CD4-positive, alpha-beta T cell (primary cell): Measurements from ENCODE around the gene MBLAC1. TPM values are rescaled to one million over a fixed set of nuclear protein-coding genes. Genes with fewer than 3 reads are reported as not detected.

Experiments
- ATAC-seq: fragments of 200-7000 bp; cut with Tn5 transposase; one replicate; pipeline ENCODE4 v1.10.0; 2022; ENCODE audit warnings: mild to moderate bottlenecking; ENCODE audit not compliant: poor library complexity
- CTCF ChIA-PET: fragments of 350-600 bp; sonication (Branson Sonifier 250); formaldehyde crosslinking; loops from one replicate; lab custom pipeline; 2021; ENCODE audit warnings: antibody characterized with exemption, inconsistent platforms; lab: Charles Lee
- POLR2A ChIA-PET: fragments of 350-600 bp; sonication (Branson Sonifier 250); formaldehyde crosslinking; loops from one replicate; lab custom pipeline; 2021; ENCODE audit warnings: antibody characterized with exemption, inconsistent platforms; lab: Charles Lee
- DNase-seq, 14 experiments: peaks; one replicate each; pipeline ENCODE4 v3.0.0-alpha.2; 2013 to 2020; ENCODE audit warnings: mixed read lengths in 2 of 14
- H3K27ac ChIP-seq, 2 donors: one replicate each; pipeline versions ENCODE4 v1.5.1 to v1.7.0; 2013; ENCODE audit warnings: low read length in 2 of 2, low read depth in 1 of 2, mild to moderate bottlenecking in 1 of 2
- H3K27me3 ChIP-seq, 2 experiments: 1 replicate in 1 of 2; 2 replicates in 1 of 2; pipeline versions ENCODE4 v1.6.1 to v1.7.0; 2013; ENCODE audit warnings: low read length in 2 of 2, control low read depth in 1 of 2, mild to moderate bottlenecking in 1 of 2, moderate library complexity in 1 of 2; ENCODE audit not compliant: insufficient read depth in 2 of 2, control insufficient read depth in 1 of 2
- H3K36me3 ChIP-seq: one replicate; pipeline ENCODE4 v1.6.1; 2013; ENCODE audit warnings: low read length, control low read depth; ENCODE audit not compliant: insufficient read depth
- H3K4me1 ChIP-seq: one replicate; pipeline ENCODE4 v1.6.1; 2013; ENCODE audit warnings: low read length, control low read depth; ENCODE audit not compliant: insufficient read depth
- H3K4me3 ChIP-seq: one replicate; pipeline ENCODE4 v1.5.1; 2013; ENCODE audit warnings: mild to moderate bottlenecking, low read length, moderate library complexity
- H3K9me3 ChIP-seq, 2 experiments: 1 replicate in 1 of 2; 2 replicates in 1 of 2; pipeline versions ENCODE4 v1.6.1 to v1.7.0; 2013; ENCODE audit warnings: low read length in 2 of 2, mild to moderate bottlenecking in 2 of 2, control low read depth in 1 of 2, moderate library complexity in 1 of 2; ENCODE audit not compliant: control insufficient read depth in 1 of 2, insufficient read depth in 1 of 2
- H3K27ac Mint-ChIP-seq: one replicate; pipeline ENCODE4 v1.8.0; 2020; ENCODE audit warnings: mixed read lengths
- H3K27me3 Mint-ChIP-seq: one replicate; pipeline ENCODE4 v1.8.0; 2021; ENCODE audit warnings: mixed read lengths
- H3K36me3 Mint-ChIP-seq: one replicate; pipeline ENCODE4 v1.8.0; 2021; ENCODE audit warnings: low read depth, mixed read lengths
- H3K4me1 Mint-ChIP-seq: one replicate; pipeline ENCODE4 v1.8.0; 2021; ENCODE audit warnings: low read depth, mixed read lengths
- H3K4me3 Mint-ChIP-seq: one replicate; pipeline ENCODE4 v1.8.0; 2020; ENCODE audit warnings: mild to moderate bottlenecking, mixed read lengths
- H3K9me3 Mint-ChIP-seq: one replicate; pipeline ENCODE4 v1.8.0; 2020; ENCODE audit warnings: mixed read lengths
- intact Hi-C, 2 experiments: fragments of 100-400 bp; cut with DNase I in 1 of 2; cut with micrococcal nuclease in 1 of 2; formaldehyde crosslinking; loops; one replicate each; pipeline versions ENCODE4 v1.15.1 to v1.9.0; 2023 to 2025; cut with DNase I, micrococcal nuclease
- total RNA-seq, 174 experiments: library from RNA in 2 of 174; stranded (reverse) in 2 of 174; gene quantifications; one replicate each; pipeline ENCODE4 v1.2.3 and lab custom pipeline; 2021 to 2026
- TF ChIP-seq, protein P1 (sequence below): fragments of 200-600 bp; IDR thresholded peaks from one replicate; pipeline ENCODE4 v1.8.0; 2022; ENCODE audit warnings: antibody characterized with exemption, mild to moderate bottlenecking

MBLAC1 gene
- total RNA-seq, 2 experiments from 2014 or later, result 3.7 to 4.4 TPM

DNA sequence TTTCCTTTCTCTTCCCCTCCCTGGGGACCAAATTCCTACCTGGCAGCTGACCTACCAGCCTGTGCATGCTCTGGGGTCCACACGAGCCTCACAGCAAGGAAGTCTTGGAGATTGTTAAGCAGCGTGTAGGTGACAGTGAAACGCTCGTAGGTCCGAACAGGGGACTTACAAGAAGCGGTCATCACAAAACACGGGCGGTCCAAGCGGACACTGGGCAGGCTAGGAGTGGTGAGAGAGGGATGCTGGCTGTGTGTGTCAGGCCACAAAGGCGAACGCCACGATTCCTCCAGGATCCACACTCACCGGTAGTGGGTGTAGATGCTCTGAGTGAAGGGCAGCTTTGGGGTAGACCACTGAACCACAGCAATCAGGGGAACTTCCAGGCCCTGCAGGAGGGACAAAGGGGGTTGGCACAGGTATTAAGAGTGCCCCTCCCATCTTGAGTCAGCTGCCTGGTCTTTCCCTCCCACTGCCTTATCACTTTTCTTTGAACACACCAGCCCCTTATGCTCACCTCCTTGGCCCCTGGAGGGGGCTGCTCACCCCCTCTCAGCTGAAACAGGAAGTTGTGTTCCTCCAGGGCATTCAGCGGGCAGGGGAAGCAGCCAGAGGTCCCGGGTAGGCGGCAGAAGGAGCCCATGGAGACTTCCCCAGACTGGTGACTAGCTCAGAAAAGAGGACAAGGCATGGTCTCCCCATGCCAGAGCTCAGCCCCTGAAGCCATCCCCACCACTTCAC, 29.7 kb downstream of the MBLAC1 start:
- Histone ChIP-seq H3K36me3 (peaks cover 47% of the 10 kb centered on the region), H3K4me3 (peak overlapping the region; percentile 71), H3K27ac (peak overlapping the region; percentile 29 to 87), H3K9me3 (no peaks in the 10 kb centered on the region), H3K27me3 (no peaks in the 10 kb centered on the region), H3K4me1 (peaks cover 62% of the 10 kb centered on the region)
- intact Hi-C loops, result loop anchor here in 1 of 2 experiments (5.0 kb wide), 1 partner anchor 116 kb away; no protein-coding TSS in a partner anchor
- TF ChIP-seq, protein P1, sequence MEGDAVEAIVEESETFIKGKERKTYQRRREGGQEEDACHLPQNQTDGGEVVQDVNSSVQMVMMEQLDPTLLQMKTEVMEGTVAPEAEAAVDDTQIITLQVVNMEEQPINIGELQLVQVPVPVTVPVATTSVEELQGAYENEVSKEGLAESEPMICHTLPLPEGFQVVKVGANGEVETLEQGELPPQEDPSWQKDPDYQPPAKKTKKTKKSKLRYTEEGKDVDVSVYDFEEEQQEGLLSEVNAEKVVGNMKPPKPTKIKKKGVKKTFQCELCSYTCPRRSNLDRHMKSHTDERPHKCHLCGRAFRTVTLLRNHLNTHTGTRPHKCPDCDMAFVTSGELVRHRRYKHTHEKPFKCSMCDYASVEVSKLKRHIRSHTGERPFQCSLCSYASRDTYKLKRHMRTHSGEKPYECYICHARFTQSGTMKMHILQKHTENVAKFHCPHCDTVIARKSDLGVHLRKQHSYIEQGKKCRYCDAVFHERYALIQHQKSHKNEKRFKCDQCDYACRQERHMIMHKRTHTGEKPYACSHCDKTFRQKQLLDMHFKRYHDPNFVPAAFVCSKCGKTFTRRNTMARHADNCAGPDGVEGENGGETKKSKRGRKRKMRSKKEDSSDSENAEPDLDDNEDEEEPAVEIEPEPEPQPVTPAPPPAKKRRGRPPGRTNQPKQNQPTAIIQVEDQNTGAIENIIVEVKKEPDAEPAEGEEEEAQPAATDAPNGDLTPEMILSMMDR, result no peak
- H3K4me3 Mint-ChIP-seq, result peak overlapping the region; percentile 81
- H3K27ac Mint-ChIP-seq, result peak overlapping the region; percentile 76
- peaks cover 53% of the 10 kb centered on the region for H3K36me3 Mint-ChIP-seq
- peak in 3 of 14 experiments; percentile 30 to 79 (median 63) for DNase-seq
- ChIA-PET CTCF (no interaction called here), POLR2A (interaction anchor here (0.8 to 3.2 kb wide), 7 partner anchors 8 to 50 kb away, joined by 3 to 27 read pairs (median 6); partner anchors contain the start of genes GAL3ST4, GPC2, LAMTOR4 and STAG3)
- peaks cover 57% of the 10 kb centered on the region for H3K4me1 Mint-ChIP-seq
- ATAC-seq, result peak; percentile 13
- no peaks in the 10 kb centered on the region for H3K27me3 Mint-ChIP-seq
- no peaks in the 10 kb centered on the region for H3K9me3 Mint-ChIP-seq

DNA sequence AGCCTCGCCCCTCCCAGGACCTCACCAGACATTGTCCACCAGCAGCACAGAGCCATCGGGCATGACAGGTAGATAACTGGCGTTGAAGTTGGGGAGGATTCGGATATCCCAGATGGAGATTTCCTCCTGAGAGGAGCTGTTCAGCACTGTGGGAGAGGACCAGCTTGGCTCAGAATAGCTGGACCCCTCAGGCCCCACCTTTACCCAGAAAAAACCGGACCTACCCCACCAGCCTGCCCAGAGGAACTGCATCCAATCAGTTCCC, 30.2 kb downstream of the MBLAC1 start:
- ChIA-PET CTCF (interaction anchor here (1.1 kb wide), 1 partner anchor 27 kb away, joined by 3 read pairs; no protein-coding TSS in a partner anchor), POLR2A (interaction anchor here (0.6 to 3.2 kb wide), 8 partner anchors 9 to 691 kb away, joined by 3 to 27 read pairs (median 5); partner anchors contain the start of genes AGFG2, ATP5MF, GAL3ST4 and GPC2)
- peaks cover 57% of the 10 kb centered on the region for H3K4me1 Mint-ChIP-seq
- peaks cover 48% of the 10 kb centered on the region for H3K36me3 Mint-ChIP-seq
- no peaks in the 10 kb centered on the region for H3K9me3 ChIP-seq
- H3K36me3 ChIP-seq, result peaks cover 43% of the 10 kb centered on the region
- ATAC-seq (no peak), DNase-seq (no peak)
- H3K27ac ChIP-seq, result peak overlapping the region; percentile 15 to 87
- H3K9me3 Mint-ChIP-seq, result no peaks in the 10 kb centered on the region
- H3K4me1 ChIP-seq, result peaks cover 61% of the 10 kb centered on the region
- TF ChIP-seq, protein P1, result no peak
- H3K27ac Mint-ChIP-seq, result peak overlapping the region; percentile 76
- peak overlapping the region; percentile 71 for H3K4me3 ChIP-seq
- intact Hi-C loops, result loop anchor here in 1 of 2 experiments (5.0 kb wide), 1 partner anchor 115 kb away; no protein-coding TSS in a partner anchor
- H3K27me3 Mint-ChIP-seq, result no peaks in the 10 kb centered on the region
- H3K27me3 ChIP-seq, result no peaks in the 10 kb centered on the region
- H3K4me3 Mint-ChIP-seq, result peak overlapping the region; percentile 81

DNA sequence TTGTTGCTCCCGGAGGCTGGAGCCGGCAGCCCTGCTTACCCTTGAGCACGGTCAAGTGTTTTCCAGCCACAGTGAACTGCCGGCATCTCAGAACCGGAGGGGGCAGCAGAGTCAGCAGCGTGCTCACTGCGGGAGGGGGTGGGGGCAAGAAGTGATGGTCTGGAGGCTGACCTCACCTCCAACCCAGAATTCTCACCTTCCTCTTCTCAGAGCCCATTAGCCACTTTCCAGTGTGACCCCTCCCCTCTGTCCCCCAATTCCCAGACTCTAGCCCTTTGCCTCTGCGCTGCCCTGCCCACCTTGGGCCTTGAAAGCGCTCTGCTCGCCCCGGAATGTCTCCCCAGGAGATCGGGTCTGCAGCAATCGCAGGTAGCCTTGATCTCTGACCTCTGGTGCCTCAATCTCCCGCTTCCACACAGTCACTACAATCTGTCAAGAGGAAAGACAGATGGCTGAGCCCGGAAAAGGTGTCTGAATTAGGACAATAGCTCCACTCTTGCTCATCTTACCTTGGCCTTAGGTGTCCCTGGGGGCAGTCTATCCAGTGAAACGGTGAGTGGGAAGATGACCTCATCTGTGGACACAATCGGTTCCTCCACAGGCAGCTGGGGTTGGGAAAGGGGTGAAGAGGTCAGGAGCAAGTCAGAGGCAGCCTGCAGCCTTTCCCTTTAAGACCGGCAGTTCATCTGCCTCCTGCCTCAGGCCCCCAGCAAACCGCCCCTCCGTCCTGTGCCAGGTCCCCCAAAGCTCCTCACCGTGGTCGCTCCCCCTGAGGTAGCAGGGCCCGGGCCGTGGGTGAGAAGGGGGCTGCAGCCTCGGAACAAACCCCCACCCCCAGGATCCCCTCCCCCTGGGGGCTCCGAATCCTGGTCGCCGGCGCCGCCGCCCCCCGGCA, 30.8 kb downstream of the MBLAC1 start:
- peak overlapping the region; percentile 81 for H3K4me3 Mint-ChIP-seq
- intact Hi-C loops, result loop anchor here (1.0 to 5.0 kb wide), 3 partner anchors 9 to 115 kb away; partner anchors contain the start of genes GPC2 (in 1 of the 2), LAMTOR4 (in 1 of the 2) and STAG3 (in 1 of the 2)
- peaks cover 55% of the 10 kb centered on the region for H3K4me1 Mint-ChIP-seq
- peak overlapping the region; percentile 76 for H3K27ac Mint-ChIP-seq
- peaks cover 43% of the 10 kb centered on the region for H3K36me3 Mint-ChIP-seq
- ATAC-seq (no peak), DNase-seq (peak in 1 of 14 experiments; percentile 39)
- CTCF ChIA-PET, result interaction anchor here (1.0 to 1.1 kb wide), 2 partner anchors 9 to 26 kb away, joined by 3 read pairs; partner anchors contain the start of gene LAMTOR4
- TF ChIP-seq, protein P1, result no peak
- no peaks in the 10 kb centered on the region for H3K9me3 Mint-ChIP-seq
- H3K27me3 Mint-ChIP-seq, result no peaks in the 10 kb centered on the region
- H3K4me3 ChIP-seq, result peak overlapping the region; percentile 71
- no peaks in the 10 kb centered on the region for H3K27me3 ChIP-seq
- peaks cover 43% of the 10 kb centered on the region for H3K36me3 ChIP-seq
- peaks cover 57% of the 10 kb centered on the region for H3K4me1 ChIP-seq
- H3K9me3 ChIP-seq, result no peaks in the 10 kb centered on the region
- POLR2A ChIA-PET, result interaction anchor here (0.6 to 3.1 kb wide), 12 partner anchors 8 to 692 kb away, joined by 3 to 27 read pairs (median 4); partner anchors contain the start of genes AGFG2, ATP5MF, GAL3ST4 and GPC2
- H3K27ac ChIP-seq, result peak overlapping the region; percentile 40 to 87
